Left lung (tissue), 10 donors: Measurements from ENCODE around the gene TRIM9. TPM values are rescaled to one million over a fixed set of nuclear protein-coding genes. Genes with fewer than 3 reads are reported as not detected.
A peak's percentile ranks its signal among the peaks of the same experiment; 100 is the strongest.

Experiments used
- ATAC-seq: fragments of 200-7000 bp; cut with Tn5 transposase; one replicate; pipeline ENCODE4 v1.9.1; 2020; ENCODE audit warnings: moderate library complexity
- DNase-seq, 4 donors: peaks; one replicate each; pipeline ENCODE4 v3.0.0-alpha.2; 2013 to 2020
- H3K27ac ChIP-seq, 2 donors: fragments of 200-600 bp; sonication (generic) in 1 of 2; one replicate each; pipeline versions ENCODE4 v1.5.0 to v1.8.0; 2020 to 2021
- H3K27me3 ChIP-seq, 2 donors: fragments of 200-600 bp; sonication (generic) in 1 of 2; one replicate each; pipeline versions ENCODE4 v1.5.0 to v1.8.0; 2020 to 2021
- H3K36me3 ChIP-seq, 2 donors: fragments of 200-600 bp; sonication (generic) in 1 of 2; one replicate each; pipeline versions ENCODE4 v1.5.0 to v1.8.0; 2020 to 2021
- H3K4me1 ChIP-seq, 2 donors: fragments of 200-600 bp; one replicate each; pipeline ENCODE4 v1.8.0; 2021
- H3K4me3 ChIP-seq, 2 donors: fragments of 200-600 bp; sonication (generic) in 1 of 2; one replicate each; pipeline versions ENCODE4 v1.5.0 to v1.8.0; 2020 to 2021; ENCODE audit warnings: mild to moderate bottlenecking in 1 of 2
- H3K9me3 ChIP-seq, 2 donors: fragments of 200-600 bp; sonication (generic) in 1 of 2; one replicate each; pipeline versions ENCODE4 v1.5.0 to v1.8.0; 2020 to 2021
- CTCF ChIP-seq, 2 donors: fragments of 200-600 bp; sonication (generic) in 1 of 2; IDR thresholded peaks; one replicate each; pipeline versions ENCODE4 v1.5.0 to v1.8.0; 2021; ENCODE audit warnings: antibody characterized with exemption in 2 of 2
- intact Hi-C, 2 donors: fragments of 100-400 bp; cut with DNase I; formaldehyde crosslinking; loops; one replicate each; pipeline versions ENCODE4 v1.11.2 to v1.14.2; 2022
- polyA plus RNA-seq, 6 donors: library from polyadenylated mRNA; unstranded; fragments of 120-200 nt; gene quantifications; one replicate each; pipeline ENCODE4 v1.2.1, GENCODE V29; 2013; ENCODE audit not compliant: insufficient read length in 6 of 6
- total RNA-seq, 2 donors: library from RNA; stranded (reverse); fragmentation: NEBNext Ultra II Directional; extraction: Animal tissue kit (Norgen Biotek cat#: 25700); gene quantifications; one replicate each; pipeline ENCODE4 v1.2.1, GENCODE V29; 2021
- donor health status: DM: no; HTN: yes; CAD: no.
- donor health status: DM: no; HTN: no; CAD: no.

Gene TRIM9
- total and polyA plus RNA-seq, 8 donors = 0.47 to 1.4 (median 1.0) TPM

- no peak for DNase-seq
- Histone ChIP-seq H3K9me3 (no peaks in the 10 kb centered on the region), H3K36me3 (no peaks in the 10 kb centered on the region), H3K4me3 (no peak overlapping the region), H3K27ac (no peak overlapping the region), H3K4me1 (peaks cover 0 to 6% of the 10 kb centered on the region in 2 donors), H3K27me3 (no peaks in the 10 kb centered on the region)
- no peak for ATAC-seq
- intact Hi-C loops = no loop called here
- no peak for TF ChIP-seq CTCF (IDR thresholded peaks at IDR 0.05)
These were observed 12.9 kb upstream of the TRIM9 start for GRCh38 chr14:51107801-51108200.

- Histone ChIP-seq H3K9me3 (peaks cover 0 to 3% of the 10 kb centered on the region in 2 donors), H3K27me3 (peaks cover 5 to 17% of the 10 kb centered on the region in 2 donors), H3K4me1 (peaks cover 0 to 6% of the 10 kb centered on the region in 2 donors), H3K4me3 (no peak overlapping the region), H3K36me3 (no peaks in the 10 kb centered on the region), H3K27ac (no peak overlapping the region)
- DNase-seq (no peak), ATAC-seq (no peak)
- no peak for TF ChIP-seq CTCF (IDR thresholded peaks at IDR 0.05)
- intact Hi-C loops = no loop called here
These were observed 9.6 kb upstream of the TRIM9 start for GRCh38 chr14:51104467-51104866.

DNA sequence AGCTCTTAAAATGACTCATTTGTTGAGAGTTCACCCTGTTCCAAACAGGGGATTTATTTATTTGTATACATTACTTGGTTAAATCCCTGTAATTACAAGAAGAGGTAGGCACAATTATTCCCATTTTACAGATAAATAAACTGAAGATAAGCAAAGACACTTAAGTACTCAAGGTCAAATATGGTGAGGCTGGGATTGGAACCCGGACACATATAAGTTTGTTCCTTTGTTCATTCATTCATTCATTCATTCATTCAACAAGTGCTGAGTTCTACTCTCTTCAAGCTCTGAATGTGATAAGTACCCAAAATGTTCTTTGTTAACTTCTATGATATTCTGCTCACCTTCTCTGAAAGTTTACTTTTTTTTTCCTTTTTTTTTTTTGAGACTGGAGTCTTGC, 2.4 kb upstream of the TRIM9 start:
- peaks cover 36 to 85% of the 10 kb centered on the region in 2 donors for H3K27me3 ChIP-seq
- no peak for TF ChIP-seq CTCF (IDR thresholded peaks at IDR 0.05)

DNA sequence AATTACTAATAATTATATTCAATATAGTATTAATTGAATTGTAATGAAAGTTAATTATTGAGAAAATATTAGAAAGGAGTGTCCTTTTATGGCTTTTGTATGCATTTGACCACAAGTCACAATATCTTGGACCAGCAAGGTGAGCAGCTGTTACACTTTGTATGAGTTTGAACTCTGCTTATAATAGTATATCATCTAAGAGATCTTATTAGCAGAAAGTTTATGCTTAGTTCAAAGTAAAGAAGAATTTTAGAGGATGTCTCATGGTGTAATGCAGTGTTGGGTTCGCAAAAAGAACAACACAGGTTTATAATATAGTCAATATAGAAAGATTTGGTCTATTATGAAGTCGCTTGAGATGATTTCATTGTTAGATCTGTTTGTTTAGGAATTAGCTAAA, 2.0 kb upstream of the TRIM9 start:
- no peak for TF ChIP-seq CTCF (IDR thresholded peaks at IDR 0.05)
- no peak overlapping the region for H3K4me3 ChIP-seq
- H3K36me3 ChIP-seq = no peaks in the 10 kb centered on the region
- intact Hi-C loops = no loop called here
- H3K27ac ChIP-seq = no peak overlapping the region
- DNase-seq (no peak), ATAC-seq (no peak)
- H3K9me3 ChIP-seq = peaks cover 0 to 3% of the 10 kb centered on the region in 2 donors
- H3K4me1 ChIP-seq = peaks cover 9 to 27% of the 10 kb centered on the region in 2 donors
- H3K27me3 ChIP-seq = peaks cover 37 to 89% of the 10 kb centered on the region in 2 donors

More for the DNA sequence above, 2.4 kb upstream of the TRIM9 start:
- intact Hi-C loops = no loop called here
- H3K27ac ChIP-seq = no peak overlapping the region
- no peak overlapping the region for H3K4me3 ChIP-seq
- DNase-seq (no peak), ATAC-seq (no peak)
- peaks cover 0 to 3% of the 10 kb centered on the region in 2 donors for H3K9me3 ChIP-seq
- no peaks in the 10 kb centered on the region for H3K36me3 ChIP-seq
- H3K4me1 ChIP-seq = peaks cover 9 to 27% of the 10 kb centered on the region in 2 donors

- ATAC-seq = peak; percentile 4
- DNase-seq = peak in 1 of 4 donors; percentile 60
- Histone ChIP-seq H3K27me3 (peaks cover 35 to 88% of the 10 kb centered on the region in 2 donors), H3K27ac (peak overlapping the region in 1 of 2 donors; percentile 21), H3K4me1 (peaks cover 9 to 27% of the 10 kb centered on the region in 2 donors), H3K4me3 (peak overlapping the region; percentile 45 to 54), H3K9me3 (peaks cover 0 to 3% of the 10 kb centered on the region in 2 donors), H3K36me3 (no peaks in the 10 kb centered on the region)
- intact Hi-C loops = no loop called here
- TF ChIP-seq CTCF (IDR thresholded peaks at IDR 0.05) = no peak
These were observed 1.2 kb upstream of the TRIM9 start for GRCh38 chr14:51095854-51096823.
